Aorta (tissue), 5 donors: Measurements from ENCODE around the gene NLRC3. TPM values are rescaled to one million over a fixed set of nuclear protein-coding genes. Genes with fewer than 3 reads are reported as not detected.
A peak's percentile ranks its signal among the peaks of the same experiment; 100 is the strongest.

Source experiments
- ATAC-seq: fragments of 200-7000 bp; cut with Tn5 transposase; one replicate; pipeline ENCODE4 v1.9.1; 2022; ENCODE audit warnings: moderate library complexity; ENCODE audit not compliant: low FRiP score
- DNase-seq, 2 donors: peaks; one replicate each; pipeline ENCODE4 v3.0.0-alpha.2; 2020
- H3K27ac ChIP-seq, 2 donors: one replicate each; pipeline ENCODE4 v1.5.1; 2013; ENCODE audit warnings: low read length in 2 of 2, mild to moderate bottlenecking in 2 of 2, moderate library complexity in 2 of 2, control low read depth in 1 of 2, inconsistent platforms in 1 of 2, low read depth in 1 of 2
- H3K27me3 ChIP-seq, 2 donors: one replicate each; pipeline ENCODE4 v1.6.1; 2013; ENCODE audit warnings: control low read depth in 1 of 2, low read length in 1 of 2, mild to moderate bottlenecking in 1 of 2, moderate library complexity in 1 of 2; ENCODE audit not compliant: insufficient read depth in 2 of 2, control insufficient read depth in 1 of 2
- H3K36me3 ChIP-seq, 2 donors: one replicate each; pipeline ENCODE4 v1.6.1; 2013; ENCODE audit warnings: control low read depth in 1 of 2, low read length in 1 of 2, mild to moderate bottlenecking in 1 of 2; ENCODE audit not compliant: insufficient read depth in 2 of 2, control insufficient read depth in 1 of 2
- H3K4me1 ChIP-seq, 2 donors: one replicate each; pipeline ENCODE4 v1.6.1; 2013; ENCODE audit warnings: low read length in 2 of 2, control low read depth in 1 of 2, mild to moderate bottlenecking in 1 of 2, moderate library complexity in 1 of 2; ENCODE audit not compliant: insufficient read depth in 2 of 2, control insufficient read depth in 1 of 2
- H3K4me3 ChIP-seq, 2 donors: one replicate each; pipeline ENCODE4 v1.5.1; 2013; ENCODE audit warnings: low read length in 2 of 2, control low read depth in 1 of 2, mild to moderate bottlenecking in 1 of 2
- H3K9me3 ChIP-seq: one replicate; pipeline ENCODE4 v1.6.1; 2013; ENCODE audit warnings: mild to moderate bottlenecking, low read length; ENCODE audit not compliant: control insufficient read depth
- WGBS, 2 donors: extraction: QIAGEN DNeasy Blood & Tissue Kit; methylation state at CpG; one replicate each; pipeline ENCODE4 v1.1.7; 2013; 5-methylcytosine and 5-hydroxymethylcytosine counted together
- intact Hi-C, 2 donors: fragments of 100-400 bp; cut with DNase I; formaldehyde crosslinking; loops; one replicate each; pipeline versions ENCODE4 v1.14.2 to v1.15.0; 2022
- long read RNA-seq, 2 donors: library from polyadenylated mRNA; unstranded; transcript quantifications; one replicate each; pipeline ENCODE4 v2.0.0, GENCODE V29; 2020 to 2021
- polyA plus RNA-seq, 2 donors: library from polyadenylated mRNA; stranded (reverse); fragments of 200-250 nt; gene quantifications; one replicate each; pipeline ENCODE4 v1.2.3, GENCODE V29; 2013
- total RNA-seq, 2 donors: library from RNA; stranded (reverse); fragmentation: NEBNext Ultra II Directional; extraction: Animal tissue kit (Norgen Biotek cat#: 25700); gene quantifications; one replicate each; pipeline ENCODE4 v1.2.1, GENCODE V29; 2021
- donor health status: healthy with polysubstance abuse.
- donor health status: Bipolar disorder and iron deficiency.
- donor health status: DM: no; HTN: no; CAD: no.
- donor health status: DM: no; HTN: no; CAD: no.
- donor health status: DM: yes; HTN: yes; CAD: no.

The NLRC3 gene, protein sequence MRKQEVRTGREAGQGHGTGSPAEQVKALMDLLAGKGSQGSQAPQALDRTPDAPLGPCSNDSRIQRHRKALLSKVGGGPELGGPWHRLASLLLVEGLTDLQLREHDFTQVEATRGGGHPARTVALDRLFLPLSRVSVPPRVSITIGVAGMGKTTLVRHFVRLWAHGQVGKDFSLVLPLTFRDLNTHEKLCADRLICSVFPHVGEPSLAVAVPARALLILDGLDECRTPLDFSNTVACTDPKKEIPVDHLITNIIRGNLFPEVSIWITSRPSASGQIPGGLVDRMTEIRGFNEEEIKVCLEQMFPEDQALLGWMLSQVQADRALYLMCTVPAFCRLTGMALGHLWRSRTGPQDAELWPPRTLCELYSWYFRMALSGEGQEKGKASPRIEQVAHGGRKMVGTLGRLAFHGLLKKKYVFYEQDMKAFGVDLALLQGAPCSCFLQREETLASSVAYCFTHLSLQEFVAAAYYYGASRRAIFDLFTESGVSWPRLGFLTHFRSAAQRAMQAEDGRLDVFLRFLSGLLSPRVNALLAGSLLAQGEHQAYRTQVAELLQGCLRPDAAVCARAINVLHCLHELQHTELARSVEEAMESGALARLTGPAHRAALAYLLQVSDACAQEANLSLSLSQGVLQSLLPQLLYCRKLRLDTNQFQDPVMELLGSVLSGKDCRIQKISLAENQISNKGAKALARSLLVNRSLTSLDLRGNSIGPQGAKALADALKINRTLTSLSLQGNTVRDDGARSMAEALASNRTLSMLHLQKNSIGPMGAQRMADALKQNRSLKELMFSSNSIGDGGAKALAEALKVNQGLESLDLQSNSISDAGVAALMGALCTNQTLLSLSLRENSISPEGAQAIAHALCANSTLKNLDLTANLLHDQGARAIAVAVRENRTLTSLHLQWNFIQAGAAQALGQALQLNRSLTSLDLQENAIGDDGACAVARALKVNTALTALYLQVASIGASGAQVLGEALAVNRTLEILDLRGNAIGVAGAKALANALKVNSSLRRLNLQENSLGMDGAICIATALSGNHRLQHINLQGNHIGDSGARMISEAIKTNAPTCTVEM
- total RNA-seq (1 to 10 TPM in 1 of 2 donors, under 1 TPM in 1; 0.97 to 2.3 TPM), polyA plus RNA-seq (under 1 TPM in 1 of 2 donors, not detected in 1; 0.38 TPM)
- long read RNA-seq, donor 1: 0 reads
- long read RNA-seq, donor 2, partial matches to known transcripts: 0 of 3 reads
- long read RNA-seq, donor 2, other reads (novel, unspliced or antisense): 3 of 3 reads

DNA sequence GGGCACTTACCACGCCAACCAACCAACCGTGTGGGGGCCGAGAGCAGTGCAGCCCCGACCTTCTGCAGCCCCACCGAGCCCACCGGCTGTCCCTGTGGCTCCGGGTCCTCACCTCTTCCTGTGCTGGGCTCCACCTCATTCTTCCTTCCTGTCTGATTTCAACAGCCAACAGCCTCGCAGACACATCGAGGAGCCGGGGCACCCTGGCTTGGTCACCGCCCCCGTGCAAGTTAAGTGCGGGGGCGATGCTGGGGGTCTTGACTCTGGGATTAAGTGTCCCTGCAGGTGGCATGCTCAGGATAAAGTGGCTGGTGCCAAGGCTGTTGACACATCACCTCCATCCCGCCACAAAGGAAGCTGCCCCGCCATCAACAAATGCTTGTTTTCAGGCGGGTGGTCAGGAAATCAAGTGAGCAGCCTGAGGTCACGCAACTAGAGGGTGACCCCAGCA lies at the start of gene NLRC3:
Gene NLRC3 (minus strand): TSS at position 102 of the 451 bp plus-strand sequence. CDS start 12,367 bp downstream, outside the sequence.
- no peak within 1 kb of the TSS for H3K4me3 ChIP-seq
- intact Hi-C loops: no loop called here
- H3K27ac ChIP-seq: no peak within 1 kb of the TSS

DNA sequence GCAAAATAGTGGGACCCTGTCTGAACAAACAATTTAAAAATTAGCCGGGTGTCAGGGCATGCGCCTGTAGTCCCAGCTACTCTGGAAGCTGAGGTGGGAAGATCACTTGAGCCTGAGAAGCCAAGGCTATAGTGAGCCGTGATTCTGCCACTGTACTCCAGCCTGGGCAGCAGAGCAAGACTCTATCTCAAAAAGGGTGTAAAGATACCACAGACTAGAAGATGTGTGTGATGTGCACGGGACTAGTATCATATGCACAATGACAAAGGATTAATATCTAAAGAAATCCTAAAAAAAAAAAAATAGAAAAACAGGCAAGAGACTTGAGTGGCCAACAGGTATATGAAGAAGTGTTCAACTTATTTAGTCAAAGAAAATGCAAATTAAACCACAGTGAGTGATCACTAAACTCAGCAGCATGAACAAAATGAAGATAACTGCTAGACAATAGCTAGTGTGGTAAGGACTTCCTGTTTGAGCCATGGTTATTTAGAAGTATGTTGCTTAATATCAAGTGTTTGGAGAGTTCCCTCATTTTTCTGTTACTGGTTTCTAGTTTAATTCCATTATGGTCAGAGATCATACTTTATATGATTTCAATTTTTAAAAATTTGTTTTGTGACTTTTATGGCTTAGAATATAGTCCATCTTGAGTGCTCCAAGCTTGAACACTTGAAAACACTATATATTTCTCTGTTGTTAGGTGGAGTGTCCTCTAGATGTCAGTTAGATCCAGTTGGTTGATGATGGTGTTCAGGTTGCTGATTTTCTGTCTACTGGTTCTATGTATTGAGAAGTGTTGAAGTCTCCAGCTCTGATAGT lies 48.9 kb upstream of the NLRC3 start:
- no peaks in the 10 kb centered on the region for H3K9me3 ChIP-seq
- H3K27ac ChIP-seq: no peak overlapping the region
- intact Hi-C loops: no loop called here
- H3K4me1 ChIP-seq: no peaks in the 10 kb centered on the region
- H3K36me3 ChIP-seq: no peaks in the 10 kb centered on the region
- H3K27me3 ChIP-seq: no peaks in the 10 kb centered on the region
- H3K4me3 ChIP-seq: no peak overlapping the region
- DNase-seq (no peak), ATAC-seq (no peak)
- whole genome bisulfite sequencing, 2 donors: 88% methylated on average over 4 of the region's 4 CpGs

More for the DNA sequence above, at the start of gene NLRC3:
- ATAC-seq (no peak), DNase-seq (no peak)
- H3K36me3 ChIP-seq: no peaks in the 10 kb centered on the region
- H3K9me3 ChIP-seq: no peaks in the 10 kb centered on the region
- no peaks in the 10 kb centered on the region for H3K27me3 ChIP-seq
- H3K4me1 ChIP-seq: no peaks in the 10 kb centered on the region
- whole genome bisulfite sequencing, 2 donors: 59 to 67% methylated on average over 18 of the region's 18 CpGs

DNA sequence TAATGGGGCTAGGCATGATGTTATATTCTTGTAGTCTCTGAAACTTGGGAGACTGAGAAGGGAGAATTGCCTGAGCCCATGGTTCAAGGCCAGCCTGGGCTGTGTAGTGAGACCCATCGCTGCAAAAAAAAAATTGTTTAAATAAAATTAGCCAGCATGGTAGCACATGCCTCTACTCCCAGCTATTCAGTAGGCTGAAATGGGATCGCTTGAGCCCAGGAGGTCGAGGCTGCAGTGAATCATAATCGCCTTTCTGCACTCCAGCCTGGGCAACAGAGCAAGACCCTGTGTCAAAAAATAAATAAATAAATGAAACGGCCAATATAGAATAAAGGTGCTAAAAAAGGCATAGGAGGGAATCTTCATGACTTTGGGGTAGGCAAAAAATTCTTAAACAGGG lies 48.1 kb upstream of the NLRC3 start:
- DNase-seq (no peak), ATAC-seq (no peak)
- H3K36me3 ChIP-seq: peaks cover 0 to 2% of the 10 kb centered on the region in 2 donors
- H3K4me1 ChIP-seq: no peaks in the 10 kb centered on the region
- H3K4me3 ChIP-seq: no peak overlapping the region
- intact Hi-C loops: no loop called here
- WGBS, 2 donors: 90 to 92% methylated on average over 5 of the region's 5 CpGs
- H3K9me3 ChIP-seq: no peaks in the 10 kb centered on the region
- H3K27me3 ChIP-seq: no peaks in the 10 kb centered on the region
- H3K27ac ChIP-seq: no peak overlapping the region

DNA sequence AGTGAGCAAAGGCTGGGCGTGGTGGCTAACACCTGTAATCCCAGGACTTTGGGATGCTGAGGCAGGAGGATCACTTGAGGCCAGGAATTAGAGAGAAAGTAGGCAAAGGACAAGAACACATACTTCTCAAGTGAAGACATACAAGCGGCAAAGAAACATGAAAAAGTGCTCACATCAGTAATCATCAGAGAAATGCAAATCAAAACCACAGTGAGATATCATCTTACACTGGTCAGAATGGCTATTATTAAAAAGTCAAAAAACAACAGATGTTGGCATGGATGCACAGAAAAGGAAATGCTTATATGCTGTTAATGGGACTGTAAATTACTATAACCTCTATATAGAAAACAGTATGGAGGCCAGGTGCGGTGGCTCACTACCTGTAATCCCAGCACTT lies 46.4 kb upstream of the NLRC3 start:
- no peak overlapping the region for H3K4me3 ChIP-seq
- H3K9me3 ChIP-seq: no peaks in the 10 kb centered on the region
- 95 to 96% methylated on average over 3 of the region's 3 CpGs for WGBS, 2 donors
- ATAC-seq (no peak), DNase-seq (no peak)
- peaks cover 0 to 2% of the 10 kb centered on the region in 2 donors for H3K36me3 ChIP-seq
- no peaks in the 10 kb centered on the region for H3K27me3 ChIP-seq
- intact Hi-C loops: no loop called here
- H3K4me1 ChIP-seq: no peaks in the 10 kb centered on the region
- H3K27ac ChIP-seq: no peak overlapping the region

DNA sequence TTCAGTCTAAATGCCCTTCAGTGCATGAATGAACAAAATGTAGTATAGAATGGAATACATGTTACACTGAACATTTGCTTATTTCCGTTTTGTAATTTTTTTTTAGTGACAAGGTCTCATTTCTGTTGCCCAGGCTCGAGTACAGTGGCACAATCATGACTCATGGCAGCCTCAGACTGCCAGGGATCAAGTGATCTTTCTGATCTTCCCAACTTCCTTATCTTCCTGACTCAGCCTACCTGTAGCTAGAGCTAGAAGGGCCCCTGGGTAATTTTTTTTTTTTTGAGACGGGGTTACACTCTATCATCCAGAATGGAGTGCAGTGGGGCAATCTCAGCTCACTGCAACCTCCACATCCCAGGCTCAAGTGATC lies 41.6 kb upstream of the NLRC3 start:
- H3K36me3 ChIP-seq: peaks cover 0 to 2% of the 10 kb centered on the region in 2 donors
- H3K4me3 ChIP-seq: no peak overlapping the region
- no peak for DNase-seq
- whole genome bisulfite sequencing, 2 donors: 75% methylated on average over 3 of the region's 3 CpGs
- H3K27ac ChIP-seq: no peak overlapping the region
- intact Hi-C loops: no loop called here
- no peaks in the 10 kb centered on the region for H3K27me3 ChIP-seq
- no peaks in the 10 kb centered on the region for H3K9me3 ChIP-seq
- no peaks in the 10 kb centered on the region for H3K4me1 ChIP-seq
- no peak for ATAC-seq

DNA sequence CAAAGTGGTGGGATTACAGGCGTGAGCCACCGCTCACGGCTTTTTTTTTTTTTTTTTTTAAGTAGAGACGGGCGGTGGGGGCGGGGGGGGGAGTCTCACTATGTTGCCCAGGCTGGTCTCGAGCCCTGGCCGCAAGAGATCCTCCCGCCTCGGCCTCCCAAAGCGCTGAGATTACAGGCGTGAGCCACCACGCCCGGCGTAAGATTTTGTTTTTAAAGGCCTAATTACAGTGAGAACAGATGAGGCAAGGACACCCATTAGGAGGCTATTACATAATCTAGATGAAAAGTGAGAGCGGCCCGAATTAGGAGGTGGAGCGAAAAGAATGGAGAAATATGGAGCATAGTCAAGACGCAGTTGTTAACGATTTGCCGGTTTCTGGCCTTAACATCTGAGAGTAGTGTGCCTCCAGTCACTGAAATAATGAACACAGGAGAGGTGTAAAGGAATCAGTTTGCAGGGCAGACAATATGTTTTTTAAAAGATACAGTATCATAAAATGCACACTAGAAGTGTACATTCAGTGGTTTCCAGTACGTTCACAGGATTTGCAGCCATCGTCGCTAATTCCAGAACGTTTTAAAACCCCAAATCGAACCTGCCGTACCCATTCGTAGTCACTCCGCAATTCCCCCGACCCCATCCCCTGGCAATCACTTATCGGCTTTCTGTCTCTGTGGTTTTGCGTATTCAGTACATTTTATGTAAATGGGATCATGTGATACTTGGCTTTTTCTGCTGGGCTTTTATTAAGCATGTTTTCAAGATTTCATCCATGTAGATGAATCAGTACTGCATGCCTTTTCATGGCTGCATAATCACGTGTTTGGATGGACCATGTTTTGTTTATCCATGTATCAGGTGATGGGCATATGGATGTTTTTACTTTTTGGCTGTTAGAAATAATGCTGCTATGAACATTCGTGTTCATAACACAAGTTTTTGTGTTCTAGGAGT lies 35.6 kb upstream of the NLRC3 start:
- Histone ChIP-seq H3K27me3 (no peaks in the 10 kb centered on the region), H3K27ac (no peak overlapping the region), H3K9me3 (no peaks in the 10 kb centered on the region), H3K4me3 (no peak overlapping the region), H3K4me1 (no peaks in the 10 kb centered on the region), H3K36me3 (no peaks in the 10 kb centered on the region)
- DNase-seq (no peak), ATAC-seq (no peak)
- intact Hi-C loops: loop anchor here (5.0 kb wide), 2 partner anchors 75 to 85 kb away; no protein-coding TSS in a partner anchor
- WGBS, 2 donors: 84 to 90% methylated on average over 29 to 34 of the region's 34 CpGs

DNA sequence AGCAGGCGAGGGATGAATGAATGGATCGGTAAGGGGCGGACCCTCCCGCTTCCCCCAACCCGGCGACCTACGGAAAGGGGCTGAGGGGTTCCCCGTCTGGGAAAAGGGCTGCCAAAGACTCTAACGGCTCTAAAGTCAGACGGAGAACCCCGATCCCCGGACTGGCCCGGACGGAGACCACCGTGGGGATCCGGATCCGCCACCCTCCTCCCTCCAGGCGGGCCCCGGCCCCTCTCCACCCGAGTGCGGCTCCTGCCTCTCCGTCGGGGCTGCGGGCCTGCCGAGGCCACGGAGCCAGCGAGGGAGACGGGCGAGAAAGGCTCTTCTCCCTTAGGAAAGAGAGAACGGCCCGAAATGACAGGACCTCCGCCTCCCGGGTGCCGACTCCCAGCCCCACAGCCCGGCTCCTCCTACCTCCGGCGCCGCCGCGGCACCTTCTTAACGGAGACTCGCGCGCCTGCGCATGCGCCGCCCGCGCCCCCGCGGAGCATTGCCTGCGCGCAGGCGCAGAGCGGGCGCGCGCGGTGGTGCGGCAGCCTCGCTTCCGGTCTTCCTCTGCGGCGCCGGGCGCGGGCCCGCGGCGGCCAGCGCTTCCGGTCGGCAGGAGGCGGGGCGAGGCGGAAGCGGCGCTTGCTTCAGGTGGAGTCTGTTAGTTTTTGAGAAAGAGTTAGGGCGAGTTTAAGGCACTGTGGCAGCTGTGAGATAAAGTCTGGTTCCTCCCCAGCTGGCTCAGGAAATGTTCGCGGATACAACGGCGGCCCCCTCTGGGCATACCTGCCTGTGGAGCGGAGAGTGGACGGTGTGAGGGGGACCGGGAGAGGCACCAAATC lies 34.2 kb upstream of the NLRC3 start, which contains the start of gene SLX4:
Gene SLX4 (minus strand): TSS at position 461 of the 830 bp plus-strand sequence. CDS start 2,642 bp downstream, outside the sequence.
- intact Hi-C loops: loop anchor here (2.0 to 5.0 kb wide), 3 partner anchors 74 to 84 kb away; no protein-coding TSS in a partner anchor
- Histone ChIP-seq H3K27me3 (no peaks in the 10 kb centered on the region), H3K9me3 (no peaks in the 10 kb centered on the region), H3K4me3 (peak within 1 kb of the TSS; percentile 76 to 90), H3K36me3 (no peaks in the 10 kb centered on the region), H3K4me1 (no peaks in the 10 kb centered on the region), H3K27ac (peak within 1 kb of the TSS in 1 of 2 donors; percentile 41)
- WGBS, 2 donors: 0% methylated on average over 82 to 86 of the region's 86 CpGs
- peak; percentile 95 to 97 for DNase-seq
- ATAC-seq: peak; percentile 95
